ENCODE measurements around the gene CAMP.
"Not testable (repeated sequence)": the region's sequence is repeated elsewhere in the genome, so short reads cannot be mapped to it uniquely, and the experiment has no call there.

The CAMP gene, protein sequence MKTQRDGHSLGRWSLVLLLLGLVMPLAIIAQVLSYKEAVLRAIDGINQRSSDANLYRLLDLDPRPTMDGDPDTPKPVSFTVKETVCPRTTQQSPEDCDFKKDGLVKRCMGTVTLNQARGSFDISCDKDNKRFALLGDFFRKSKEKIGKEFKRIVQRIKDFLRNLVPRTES

DNA sequence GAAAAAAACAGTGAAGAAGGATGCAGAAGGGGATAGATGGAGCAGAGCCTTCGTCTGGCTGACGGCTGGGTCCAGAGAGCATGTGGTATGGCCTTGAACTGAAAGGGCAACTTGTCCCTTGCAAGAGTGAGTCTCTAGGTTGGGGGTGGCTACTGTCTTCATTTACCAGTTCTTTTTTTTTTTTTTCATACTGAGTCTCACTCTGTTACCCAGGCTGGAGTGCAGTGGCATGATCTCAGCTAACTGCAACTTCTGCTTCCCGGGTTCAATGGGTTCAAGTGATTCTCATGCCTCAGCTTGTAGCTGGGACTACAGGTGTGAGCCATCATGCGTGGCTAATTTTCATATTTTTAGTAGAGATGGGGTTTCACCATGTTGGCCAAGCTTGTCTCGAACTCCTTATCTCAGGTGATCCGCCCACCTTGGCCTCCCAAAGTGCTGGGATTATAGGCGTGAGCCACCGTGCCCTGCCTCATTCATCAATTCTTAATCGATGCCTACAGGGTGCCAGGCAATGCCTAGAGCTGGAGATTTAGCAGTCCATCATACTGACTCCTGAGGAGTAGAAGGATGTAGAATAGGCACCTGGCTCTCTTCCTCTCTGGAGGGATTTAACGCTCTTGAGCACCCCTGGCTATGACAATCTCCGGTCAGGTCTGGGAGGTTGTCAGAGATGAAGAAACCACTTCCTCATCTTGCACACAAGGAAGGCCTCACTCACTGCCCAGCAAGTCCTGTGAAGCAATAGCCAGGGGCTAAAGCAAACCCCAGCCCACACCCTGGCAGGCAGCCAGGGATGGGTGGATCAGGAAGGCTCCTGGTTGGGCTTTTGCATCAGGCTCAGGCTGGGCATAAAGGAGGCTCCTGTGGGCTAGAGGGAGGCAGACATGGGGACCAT lies at the start of gene CAMP:
Gene CAMP, plus strand, starts transcription at position 880 of the 898 bp plus-strand sequence. Its CDS starts 17 bp downstream, at position 897.
- DNase-seq: peak; percentile 88

DNA sequence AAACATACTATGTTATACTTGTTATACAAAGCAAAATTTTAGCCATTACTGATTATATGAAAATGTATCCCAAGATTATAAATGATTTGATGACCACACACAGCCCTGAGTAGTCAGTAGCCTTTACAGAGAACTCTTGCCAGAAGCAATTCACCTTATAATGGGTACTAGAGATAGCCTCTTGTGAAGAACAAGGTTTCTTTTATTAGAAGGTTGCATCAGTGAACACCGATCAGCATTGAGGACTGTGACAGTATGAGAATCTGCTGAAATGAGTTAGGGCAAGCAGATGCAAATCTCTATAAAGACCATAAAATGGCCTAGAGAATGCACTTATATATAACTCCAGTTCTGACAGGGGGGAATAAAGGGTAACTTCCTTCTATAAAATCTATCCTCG lies 45.2 kb upstream of the CAMP start:
- no peak for DNase-seq

DNA sequence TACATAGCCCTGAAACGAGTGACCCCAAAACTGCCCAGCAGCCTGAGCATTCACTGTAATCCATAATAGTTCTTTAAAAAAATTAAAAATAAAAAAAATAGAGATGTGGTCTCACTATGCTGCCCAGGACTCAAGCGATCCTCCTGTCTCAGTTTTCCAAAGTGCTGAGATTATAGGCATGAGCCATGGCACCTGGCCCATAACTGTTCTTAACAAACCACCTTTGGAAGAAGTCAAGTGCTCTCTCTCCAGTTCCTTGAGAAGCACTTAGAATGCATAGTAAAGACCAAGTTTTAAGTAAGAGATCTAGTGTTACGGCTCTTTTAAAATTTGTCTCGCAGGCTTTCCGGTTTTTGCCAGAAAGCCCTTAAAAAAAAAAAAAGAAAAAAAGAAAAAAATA lies 43.3 kb upstream of the CAMP start:
- DNase-seq: no peak

GRCh38 chr3:48180531-48181253 lies 42.6 kb upstream of the CAMP start:
- no peak for DNase-seq

GRCh38 chr3:48184299-48184698 lies 39.0 kb upstream of the CAMP start:
- no peak for DNase-seq

GRCh38 chr3:48185129-48185528 lies 38.2 kb upstream of the CAMP start:
- DNase-seq: no peak

- DNase-seq: no peak
Measured at GRCh38 chr3:48186631-48187300, 36.5 kb upstream of the CAMP start.

DNA sequence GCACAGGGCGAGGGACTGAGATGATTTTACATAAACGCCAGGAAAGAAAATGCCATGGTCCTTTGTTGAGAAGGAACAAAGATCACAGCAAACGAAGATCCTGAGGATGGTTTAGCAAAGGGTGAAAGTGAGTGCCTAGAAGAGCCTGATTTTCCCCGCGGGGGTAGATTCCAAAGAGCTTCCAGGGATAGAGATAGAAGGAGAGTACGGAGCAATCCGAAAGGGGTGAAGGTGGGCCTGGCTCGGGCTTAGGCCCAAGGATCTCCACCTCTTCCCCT lies 36.1 kb upstream of the CAMP start:
- DNase-seq: no peak

DNA sequence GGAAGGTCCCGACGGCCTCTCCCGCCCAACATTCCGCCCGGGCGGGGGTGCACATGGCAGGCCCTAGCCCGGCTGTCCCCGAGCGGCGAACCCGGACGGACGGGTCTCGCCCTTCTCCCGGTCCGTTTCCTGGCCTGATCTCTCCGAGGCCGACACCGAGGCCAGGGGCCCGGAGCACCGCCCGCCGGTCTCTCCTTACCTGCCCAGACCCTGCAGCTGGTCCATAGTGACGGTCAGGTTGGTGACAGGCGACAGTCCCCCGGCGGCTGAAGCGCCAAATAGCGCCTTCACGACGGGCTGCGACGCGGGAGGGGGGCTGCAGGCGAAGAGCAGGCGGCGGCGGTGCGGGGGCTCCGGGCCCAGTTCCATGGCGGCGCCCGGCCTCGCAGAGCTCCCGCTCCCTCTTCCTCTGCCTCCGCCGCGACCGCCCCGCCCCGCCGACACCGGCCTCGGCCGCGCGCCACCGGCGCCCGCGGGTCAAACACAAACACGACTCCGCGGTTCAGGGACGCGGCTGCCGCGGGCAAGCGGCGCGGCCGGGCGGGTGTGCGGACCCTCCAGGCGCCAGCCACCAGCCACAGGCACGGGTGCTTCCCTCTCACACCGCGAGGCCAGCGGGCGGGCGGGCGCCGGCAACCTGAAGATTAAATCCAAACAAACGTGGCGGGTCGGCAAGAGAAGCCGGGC lies 35.6 kb upstream of the CAMP start:
- DNase-seq: no peak

DNA sequence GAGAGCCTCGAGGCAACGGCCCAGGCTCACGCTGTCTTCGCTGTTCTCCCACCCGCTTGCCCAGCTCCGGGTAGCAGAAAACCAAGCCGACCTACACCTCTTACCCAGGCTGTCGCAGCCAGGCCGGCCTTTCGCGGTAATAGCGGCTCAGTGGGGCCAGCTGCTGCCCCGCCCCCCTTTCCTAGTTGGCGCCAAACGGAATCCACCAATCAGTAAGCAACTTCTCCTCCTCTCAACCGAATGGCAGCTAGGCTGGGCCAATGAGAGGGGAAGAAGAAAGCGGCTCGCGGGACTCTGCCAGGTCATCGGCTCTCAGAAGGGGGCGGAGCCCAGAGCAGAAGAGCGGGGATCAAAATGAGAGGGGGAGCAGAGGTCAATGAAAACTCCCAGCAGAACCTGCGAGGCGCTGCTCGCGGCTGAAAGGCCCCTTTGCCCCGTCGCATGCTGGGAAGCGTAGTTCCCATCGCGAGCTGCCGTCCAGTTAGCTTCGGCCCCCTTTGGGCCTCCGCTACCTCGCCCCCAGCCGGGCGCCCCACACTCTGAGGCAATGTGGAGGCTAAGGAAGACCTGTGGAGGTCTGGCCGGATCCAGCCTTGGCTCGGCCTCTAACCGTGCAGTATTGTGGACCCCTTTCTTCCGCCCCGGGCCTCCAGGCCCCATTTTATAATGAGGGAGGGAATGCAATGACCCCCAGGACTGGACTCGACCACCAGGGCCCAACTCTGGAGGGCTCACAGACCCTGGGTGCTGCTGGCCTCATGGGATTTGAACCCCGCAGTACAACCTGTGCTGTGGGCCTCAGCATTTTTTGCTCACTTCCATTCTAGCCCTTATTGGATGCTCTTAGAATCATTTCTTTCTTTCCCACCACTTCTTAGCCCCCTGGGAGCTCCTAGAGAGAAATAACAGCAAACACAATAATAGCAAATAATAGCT lies 34.8 kb upstream of the CAMP start, which contains the start of gene CDC25A:
Gene CDC25A, minus strand, starts transcription at position 152 of the 936 bp plus-strand sequence. CDS start 470 bp downstream, outside the sequence.
- DNase-seq: peak; percentile 99

GRCh38 chr3:48189321-48189720 lies 34.0 kb upstream of the CAMP start:
- DNase-seq: no peak

DNA sequence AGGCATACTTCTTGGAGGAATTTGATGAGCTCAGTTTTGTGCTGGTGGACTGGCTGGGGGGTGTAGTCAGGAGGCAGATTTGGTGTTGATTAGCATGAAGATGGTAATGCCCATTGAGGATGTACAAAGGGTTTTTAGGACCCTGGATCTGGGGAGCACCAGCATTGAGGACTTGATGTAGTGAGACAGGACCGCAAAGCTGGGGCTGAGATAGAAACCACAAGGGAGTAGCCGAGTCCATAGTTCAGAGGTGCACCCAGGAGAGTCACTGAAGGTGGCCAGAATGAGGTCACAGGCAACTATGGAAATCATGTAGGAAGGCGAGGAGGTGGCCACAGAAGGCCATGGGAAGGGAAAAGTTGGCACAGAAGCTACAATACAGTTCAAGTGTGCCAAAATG lies 32.4 kb upstream of the CAMP start:
- no peak for DNase-seq

DNA sequence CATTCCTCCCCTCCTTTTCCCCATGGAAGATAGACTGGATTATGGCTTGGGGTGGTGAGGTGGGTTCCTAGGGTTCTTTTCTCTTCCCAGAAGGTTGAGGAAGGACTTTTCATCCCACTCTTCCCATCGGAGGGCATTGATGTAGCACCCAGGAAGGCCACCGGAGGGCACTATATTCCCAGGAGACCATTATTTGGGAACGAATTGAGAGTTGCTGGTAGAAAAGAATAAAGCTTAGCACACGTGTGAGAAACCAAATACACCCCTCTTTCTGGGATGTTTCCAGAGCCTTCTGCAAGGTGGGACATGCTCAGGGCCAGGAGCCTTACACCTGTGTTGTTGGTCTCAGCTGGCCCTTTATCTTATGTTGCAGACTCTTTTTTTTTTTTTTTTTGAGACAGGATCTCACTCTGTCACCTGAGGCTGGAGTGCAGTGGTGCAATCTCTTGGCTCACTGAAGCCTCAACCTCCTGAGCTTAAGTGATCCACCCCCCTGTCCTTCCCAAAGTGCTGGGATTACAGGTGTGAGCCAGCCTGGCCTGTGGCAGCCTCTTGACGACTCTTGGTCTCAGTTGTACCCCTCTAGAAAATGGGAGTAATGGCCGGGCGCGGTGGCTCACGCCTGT lies 28.7 kb upstream of the CAMP start:
- peak; percentile 18 for DNase-seq

DNA sequence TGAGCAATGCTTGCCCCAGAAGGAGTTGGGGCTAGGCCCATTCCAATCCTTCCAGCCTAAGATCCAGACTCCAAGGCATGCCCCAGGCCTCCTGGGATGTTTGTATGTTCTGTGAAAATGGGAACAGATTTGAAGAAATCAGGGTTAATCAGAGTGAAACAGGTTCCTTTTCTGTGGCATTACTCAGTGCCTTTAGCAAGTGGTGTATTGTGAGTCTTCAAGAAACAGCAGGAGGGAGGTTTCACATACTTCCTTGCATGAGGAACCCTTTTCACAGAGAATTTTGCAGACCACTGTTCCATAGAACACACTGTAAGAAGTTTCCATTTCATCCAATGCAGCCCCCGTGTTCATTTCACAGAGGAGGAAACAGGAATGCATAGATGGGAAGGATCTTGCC lies 26.7 kb upstream of the CAMP start:
- no peak for DNase-seq

DNA sequence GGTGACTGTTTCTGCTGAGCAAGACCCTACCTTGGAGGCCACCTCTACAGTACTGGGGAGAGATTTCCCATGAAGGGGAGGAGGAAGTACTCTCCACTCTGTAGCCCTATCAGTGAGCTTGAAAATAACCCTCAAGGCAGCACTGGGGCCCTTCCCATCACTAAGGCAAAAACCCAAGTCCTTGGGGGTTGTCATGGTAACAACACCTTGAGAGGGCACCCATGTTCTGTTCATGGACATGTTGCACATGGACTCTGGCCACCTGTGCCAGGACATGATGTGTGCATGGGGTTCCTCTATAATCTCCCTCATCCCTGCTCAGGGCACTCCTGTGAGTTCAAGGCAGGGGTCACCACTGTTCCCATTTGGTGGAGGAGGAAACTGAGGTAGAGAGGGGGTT lies 24.2 kb upstream of the CAMP start:
- DNase-seq: no peak

GRCh38 chr3:48202632-48203031 lies 20.7 kb upstream of the CAMP start:
- DNase-seq: no peak

DNA sequence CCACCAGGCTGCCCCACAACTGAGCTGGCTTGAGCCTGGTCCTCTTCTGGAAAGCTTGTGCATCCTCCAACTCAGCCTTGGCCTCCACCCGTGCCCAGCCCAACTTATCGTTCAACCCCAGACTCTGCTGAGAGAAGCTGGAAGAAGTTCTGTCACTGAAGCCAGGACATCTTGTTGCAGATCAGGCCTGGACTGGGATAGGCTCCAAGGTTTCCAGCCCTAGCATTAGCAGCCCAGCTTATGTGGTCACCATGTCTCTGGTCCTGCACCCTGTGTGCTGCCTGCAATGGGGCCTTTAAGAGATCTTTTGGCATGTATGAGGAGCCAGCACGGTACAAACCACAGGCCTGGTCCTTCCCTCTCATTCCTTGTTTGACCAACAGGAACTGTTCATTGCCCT lies 15.2 kb upstream of the CAMP start:
- no peak for DNase-seq

GRCh38 chr3:48209445-48209844 lies 13.8 kb upstream of the CAMP start:
- no peak for DNase-seq

DNA sequence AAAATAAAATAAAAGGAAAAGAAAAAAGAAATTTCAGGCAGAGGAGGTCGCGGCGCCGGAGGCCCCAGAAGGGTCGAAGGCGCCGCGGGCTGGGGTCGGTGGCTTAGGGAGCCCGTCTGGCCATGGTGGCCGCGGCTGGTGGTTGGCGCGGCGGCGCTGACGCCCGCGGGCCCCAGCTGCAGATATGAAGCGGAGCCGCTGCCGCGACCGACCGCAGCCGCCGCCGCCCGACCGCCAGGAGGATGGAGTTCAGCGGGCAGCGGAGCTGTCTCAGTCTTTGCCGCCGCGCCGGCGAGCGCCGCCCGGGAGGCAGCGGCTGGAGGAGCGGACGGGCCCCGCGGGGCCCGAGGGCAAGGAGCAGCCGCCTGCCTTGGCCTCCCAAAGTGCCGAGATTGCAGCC lies 12.8 kb upstream of the CAMP start:
- DNase-seq: not testable (repeated sequence)

DNA sequence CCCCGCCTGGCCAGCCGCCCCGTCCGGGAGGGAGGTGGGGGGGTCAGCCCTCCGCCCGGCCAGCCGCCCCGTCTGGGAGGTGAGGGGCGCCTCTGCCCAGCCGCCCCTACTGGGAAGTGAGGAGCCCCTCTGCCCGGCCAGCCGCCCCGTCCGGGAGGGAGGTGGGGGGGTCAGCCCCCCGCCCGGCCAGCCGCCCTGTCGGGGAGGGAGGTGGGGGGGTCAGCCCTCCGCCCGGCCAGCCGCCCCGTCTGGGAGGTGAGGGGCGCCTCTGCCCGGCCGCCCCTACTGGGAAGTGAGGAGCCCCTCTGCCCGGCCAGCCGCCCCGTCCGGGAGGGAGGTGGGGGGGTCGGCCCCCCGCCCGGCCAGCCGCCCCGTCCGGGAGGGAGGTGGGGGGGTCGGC lies 11.5 kb upstream of the CAMP start:
- DNase-seq: not testable (repeated sequence)

GRCh38 chr3:48214225-48214624 lies 9.1 kb upstream of the CAMP start:
- no peak for DNase-seq

Data from NCI-H226 (cell line).